GOT3 (cell line): ENCODE results near the gene LANCL1.
"Not testable (repeated sequence)": the region's sequence is repeated elsewhere in the genome, so short reads cannot be mapped to it uniquely, and the experiment has no call there.

Experiments
- DNase-seq: peaks from one replicate; lab custom pipeline; 2025; ENCODE audit warnings: mixed read lengths; lab: John Stamatoyannopoulos, UW

LANCL1 gene

DNA sequence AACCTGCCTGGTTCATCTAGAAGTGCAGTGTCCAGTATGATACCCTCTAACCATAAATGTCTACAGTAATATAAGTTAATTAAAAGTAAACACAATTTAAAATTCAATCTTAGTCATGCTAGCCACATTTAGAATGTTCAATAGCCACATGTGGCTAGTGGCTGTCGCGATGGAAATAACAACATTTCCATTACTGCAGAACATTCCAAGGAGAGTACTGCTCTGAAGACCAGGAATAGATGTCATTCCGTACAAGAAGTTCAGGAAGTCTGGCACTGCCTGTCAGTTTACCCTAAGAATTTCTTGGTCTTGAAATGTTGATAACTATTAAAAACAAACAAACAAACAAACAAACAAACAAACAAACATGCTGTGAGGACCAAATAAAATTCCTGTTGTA is 17.2 kb downstream of the LANCL1 start:
- no peak for DNase-seq

DNA sequence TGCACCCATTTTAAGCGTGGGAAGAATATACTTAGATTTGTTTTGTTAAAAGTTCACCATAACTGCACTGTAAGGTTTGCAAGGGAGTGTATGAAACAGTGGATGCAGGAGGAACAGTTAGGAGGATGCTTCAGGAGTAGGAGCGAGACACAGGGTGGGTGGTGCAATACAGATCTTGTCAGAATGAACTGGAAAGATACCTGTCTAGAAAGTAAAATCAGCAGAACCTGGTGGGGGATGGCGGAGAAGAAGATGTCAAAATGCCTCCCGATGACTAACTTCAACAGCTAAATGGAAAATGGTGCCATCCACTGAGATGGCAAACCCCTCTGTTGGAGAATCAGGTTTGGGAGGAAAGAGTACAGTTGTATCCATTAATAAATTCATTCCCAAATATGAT is 18.2 kb downstream of the LANCL1 start:
- DNase-seq = no peak

GRCh38 chr2:210456571-210456970 is 20.0 kb downstream of the LANCL1 start:
- DNase-seq = no peak

DNA sequence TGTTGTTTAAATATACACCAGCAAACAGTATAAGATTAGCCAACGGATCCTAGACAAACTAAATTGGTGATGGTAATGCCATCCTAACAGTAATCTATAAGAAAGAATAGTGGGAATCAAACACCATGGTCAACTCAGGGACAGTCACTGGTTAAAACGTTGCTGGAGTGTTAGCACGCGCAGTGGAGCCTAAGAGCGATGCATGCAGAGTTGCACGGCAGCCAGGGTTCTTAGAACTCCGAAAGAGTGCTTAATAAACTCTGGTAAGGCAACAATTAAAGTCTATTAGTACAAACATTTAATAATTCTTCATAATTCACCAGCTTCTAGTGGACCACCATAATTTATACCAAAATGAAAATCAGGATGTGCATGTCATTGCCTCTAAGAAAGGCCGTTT is 22.2 kb downstream of the LANCL1 start:
- DNase-seq = no peak

- no peak for DNase-seq
These were observed 24.4 kb downstream of the LANCL1 start for GRCh38 chr2:210452194-210452593.

- DNase-seq = not testable (repeated sequence)
These were observed 25.6 kb downstream of the LANCL1 start for GRCh38 chr2:210450942-210451341.

DNA sequence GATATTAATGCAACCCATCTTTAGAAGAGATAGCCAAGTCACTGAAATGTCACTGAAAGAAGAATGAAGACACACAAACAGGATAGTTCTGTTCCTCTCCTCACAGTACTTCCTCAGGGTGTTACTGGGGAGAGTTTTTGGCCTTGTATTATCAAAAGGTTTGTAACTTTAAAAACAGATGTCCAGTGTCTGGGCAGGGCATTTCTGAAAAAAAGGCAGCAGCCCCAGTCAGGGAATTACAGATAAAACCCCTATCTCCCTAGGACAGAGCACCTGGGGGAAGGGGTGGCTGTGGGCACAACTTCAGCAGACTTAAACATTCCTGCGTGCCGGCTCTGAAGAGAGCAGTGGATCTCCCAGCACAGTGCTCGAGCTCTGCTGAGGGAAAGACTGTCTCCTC is 30.8 kb downstream of the LANCL1 start:
- DNase-seq = no peak

DNA sequence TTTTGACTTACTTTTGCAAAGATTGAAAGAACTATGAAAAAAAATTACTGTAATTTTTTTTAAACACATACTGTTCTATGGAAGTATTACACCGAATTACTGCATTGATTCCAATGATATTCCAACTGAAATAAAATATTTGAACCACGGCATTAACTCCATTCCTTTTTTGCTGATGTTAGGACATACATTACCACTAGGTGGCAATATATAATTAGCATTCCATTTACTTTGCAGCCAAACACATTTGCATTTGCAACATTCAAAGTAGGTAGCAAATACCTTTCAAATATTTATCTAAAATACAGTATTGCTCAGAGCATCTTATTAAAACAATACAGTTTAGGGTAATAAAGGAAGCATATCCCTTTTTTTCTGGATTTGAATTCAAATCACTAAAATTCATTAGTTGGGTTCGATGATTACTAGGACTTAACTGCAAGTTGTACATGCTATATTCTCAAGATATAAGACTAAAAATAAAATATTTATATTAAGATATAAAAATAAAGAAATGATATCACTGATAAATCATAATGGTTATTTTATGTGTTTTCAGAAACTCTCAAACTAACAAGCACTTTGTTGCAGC is 31.3 kb downstream of the LANCL1 start:
- no peak for DNase-seq

- no peak for DNase-seq
These were observed 33.0 kb downstream of the LANCL1 start for GRCh38 chr2:210443527-210443926.

DNA sequence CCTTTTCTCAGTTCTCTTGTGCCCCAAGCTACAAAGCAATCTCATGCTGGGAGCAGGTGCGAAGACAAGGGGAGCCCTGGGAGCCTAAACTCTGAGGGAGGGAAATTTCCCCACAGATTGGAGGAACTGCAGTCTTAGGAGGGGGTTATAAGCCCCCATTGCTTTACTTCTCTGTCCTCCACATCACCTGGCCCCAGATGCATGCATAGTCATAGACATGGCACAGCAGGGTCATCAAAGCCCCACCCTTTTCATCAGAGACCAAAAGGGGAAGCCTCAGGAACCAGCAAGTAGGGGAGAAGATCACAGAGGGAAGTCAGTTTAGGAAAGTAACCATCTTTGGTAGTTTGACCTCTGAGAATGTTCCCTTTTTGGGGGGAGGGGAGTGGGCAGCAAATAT is 33.7 kb downstream of the LANCL1 start:
- DNase-seq = no peak

DNA sequence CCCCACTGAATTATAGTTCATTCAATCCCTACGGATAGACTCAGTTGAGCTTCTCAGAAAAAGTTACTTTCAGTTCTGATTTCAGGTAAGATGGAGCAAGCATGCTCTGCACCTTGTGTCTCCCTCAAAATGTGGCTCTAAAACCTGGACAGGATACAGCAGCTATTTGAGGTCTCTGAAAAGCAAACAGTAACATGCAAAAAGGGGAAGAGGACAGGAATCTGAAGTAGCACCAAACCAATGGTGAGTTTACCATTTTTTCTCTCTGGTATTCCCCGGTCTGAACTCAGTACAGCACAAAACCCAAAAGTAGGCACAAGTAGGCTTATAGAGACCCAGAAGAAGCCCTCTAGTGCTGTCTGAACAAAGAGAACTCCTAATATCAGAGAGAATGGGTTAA is 34.1 kb downstream of the LANCL1 start:
- DNase-seq = no peak

DNA sequence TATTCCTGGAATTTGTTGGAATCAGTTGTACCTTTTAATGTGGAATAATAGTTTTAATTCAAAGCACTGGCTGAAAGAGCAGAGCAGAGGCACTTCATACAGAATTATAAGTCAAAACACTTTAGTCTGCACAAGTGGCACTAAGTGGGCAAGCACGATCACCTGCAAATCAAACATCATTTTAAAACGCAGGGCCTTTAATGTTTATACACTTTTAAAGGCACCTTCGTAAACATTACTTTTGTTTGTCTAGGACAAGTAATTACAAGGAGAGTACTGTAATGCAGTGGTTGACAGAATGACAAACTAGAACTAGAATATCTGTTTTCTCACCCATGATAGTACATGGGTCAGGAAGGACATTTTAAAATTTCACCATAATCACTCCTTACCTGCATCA is 36.4 kb downstream of the LANCL1 start:
- DNase-seq = no peak

DNA sequence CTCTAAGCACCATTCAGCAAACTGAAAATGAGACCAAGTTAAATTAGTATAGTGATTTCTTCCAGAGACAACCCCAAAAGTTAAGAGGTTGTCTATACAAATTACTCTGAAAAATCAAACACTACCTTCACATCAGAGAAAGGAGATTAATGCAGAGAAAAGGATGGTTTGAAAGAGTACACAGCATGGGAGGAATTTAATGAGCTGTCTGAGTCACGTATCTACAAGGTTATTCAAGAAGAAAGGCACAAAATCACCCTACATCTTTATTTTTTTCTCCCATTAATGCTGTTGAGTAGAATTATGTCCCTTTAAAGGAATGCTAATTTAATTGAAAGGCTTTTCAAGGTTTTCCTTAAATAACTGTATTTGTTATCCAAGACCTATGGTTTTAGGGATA is 41.1 kb downstream of the LANCL1 start:
- no peak for DNase-seq

DNA sequence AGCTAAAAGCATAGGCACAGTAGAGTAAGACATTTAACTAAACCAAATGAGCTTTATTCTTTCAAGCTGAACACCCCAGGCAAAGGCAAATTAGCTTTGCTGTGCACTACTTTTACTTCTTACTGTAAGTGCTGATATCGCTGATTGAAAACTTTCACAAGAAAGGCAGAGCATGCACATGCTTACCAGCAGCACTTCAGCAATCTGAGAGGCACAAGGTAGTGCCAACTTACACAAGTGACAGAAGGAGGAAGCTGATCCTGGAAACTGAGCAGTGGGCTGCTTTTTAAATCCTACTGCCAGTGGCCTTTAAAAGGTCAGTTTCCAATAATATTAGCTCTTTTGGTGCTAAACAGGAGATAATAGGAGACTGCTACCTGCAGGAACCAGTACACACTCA is 43.9 kb downstream of the LANCL1 start:
- DNase-seq = no peak

DNA sequence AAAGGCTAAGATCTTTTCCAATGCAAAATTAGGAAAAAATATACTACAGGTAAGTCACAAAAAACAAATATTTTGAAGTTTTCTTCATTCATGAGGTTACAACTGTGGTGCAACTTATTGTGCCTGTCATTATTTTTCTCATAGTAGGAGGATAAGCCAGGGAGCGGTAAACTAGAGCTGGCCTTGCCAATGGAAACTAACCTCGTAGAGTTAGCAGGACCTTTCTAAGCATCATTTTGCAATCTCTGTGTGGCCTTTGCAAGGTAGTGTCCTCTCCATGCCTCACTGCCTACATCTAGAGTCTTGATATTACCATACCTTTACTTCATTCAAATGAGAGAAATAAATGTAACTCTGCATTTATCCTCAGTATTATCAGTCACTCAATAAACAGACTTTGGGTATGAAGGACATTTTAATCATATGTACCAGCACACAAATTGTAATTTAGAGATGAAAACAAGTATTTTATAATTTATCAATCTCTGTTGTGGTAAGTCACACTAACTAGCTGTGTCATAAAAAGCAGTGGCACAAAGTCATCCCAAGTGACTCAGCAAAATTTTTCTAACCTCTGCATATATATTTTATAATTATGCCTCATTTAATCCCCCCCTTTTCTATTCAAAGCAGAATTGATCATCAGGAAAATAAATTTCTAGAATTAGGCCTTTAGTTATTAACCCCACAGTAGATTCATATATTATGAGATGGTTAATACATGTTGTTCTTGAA is 47.0 kb downstream of the LANCL1 start:
- DNase-seq = no peak

DNA sequence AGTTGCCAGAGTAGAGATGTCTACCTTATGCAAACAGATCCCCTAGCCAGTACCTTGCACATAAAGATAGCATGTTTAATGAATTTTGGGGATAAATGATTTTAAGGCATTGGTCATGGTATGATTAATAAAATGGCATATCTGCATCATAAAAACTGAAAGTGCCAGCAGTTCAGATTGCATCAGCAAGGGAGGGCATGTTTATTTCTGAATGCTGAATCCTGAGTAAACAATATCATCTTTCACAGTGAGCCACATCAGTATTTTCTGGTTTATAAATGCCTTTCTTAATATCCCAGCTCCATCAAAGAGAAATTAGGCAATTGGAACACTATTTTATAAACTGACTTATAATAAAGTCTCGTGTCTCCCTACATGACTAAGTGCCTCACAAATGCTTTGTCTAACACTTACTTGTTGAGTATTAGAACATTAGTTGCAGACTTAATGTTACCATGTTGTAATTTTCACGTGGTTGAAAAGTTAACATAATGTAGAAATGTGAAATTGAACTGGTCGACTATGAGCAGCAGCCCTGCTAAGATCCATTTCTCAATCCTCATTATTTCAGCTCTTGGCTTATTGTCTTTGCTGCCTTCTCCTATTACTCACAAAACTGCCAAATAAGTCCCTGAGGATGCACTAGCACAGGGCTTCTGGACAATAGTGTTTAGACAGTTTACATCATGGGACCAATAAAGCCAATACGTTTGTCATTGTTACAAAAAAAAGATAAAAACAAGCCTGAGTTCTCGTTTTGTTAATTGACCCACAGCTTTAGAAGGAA is 48.0 kb downstream of the LANCL1 start:
- DNase-seq = no peak

DNA sequence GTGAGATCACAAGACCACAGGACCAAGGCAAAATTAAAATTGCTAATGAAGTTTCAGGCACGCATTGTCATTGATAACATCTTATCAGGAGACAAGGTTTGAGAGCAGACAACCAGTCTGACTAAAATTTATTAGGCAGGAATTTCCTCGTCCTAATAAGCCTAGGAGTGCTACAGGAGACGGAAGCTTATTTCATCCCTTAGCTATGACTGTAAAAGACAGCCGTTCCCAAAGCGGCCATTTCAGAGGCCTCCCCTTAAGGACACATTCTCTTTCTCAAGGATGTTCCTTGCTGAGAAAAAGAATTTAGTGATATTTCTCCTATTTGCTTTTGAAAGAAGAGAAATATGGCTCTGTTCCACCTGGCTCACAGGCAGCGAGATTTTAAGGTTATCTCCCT is 49.2 kb downstream of the LANCL1 start:
- DNase-seq = not testable (repeated sequence)

DNA sequence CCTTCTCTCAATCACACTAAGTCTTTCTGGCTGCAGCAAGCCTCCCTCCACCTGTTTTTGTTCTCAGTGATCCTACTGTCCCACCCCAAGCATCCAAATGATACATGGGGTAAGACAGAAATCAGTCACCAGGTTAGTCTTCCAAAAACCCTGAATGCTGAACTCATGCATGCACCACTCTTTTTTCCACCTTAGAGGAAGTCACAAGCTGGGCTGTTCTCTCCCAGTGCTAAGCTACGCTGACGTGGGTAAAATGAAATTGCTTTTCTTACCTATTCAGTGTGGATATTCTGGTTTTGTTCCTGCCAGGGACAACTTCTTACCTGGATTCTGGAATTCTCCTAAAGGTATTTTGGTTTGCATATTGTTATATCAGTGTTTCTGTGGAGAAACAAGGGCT is 54.2 kb downstream of the LANCL1 start:
- no peak for DNase-seq

- no peak for DNase-seq
These were observed 54.6 kb downstream of the LANCL1 start for GRCh38 chr2:210421916-210422315.

DNA sequence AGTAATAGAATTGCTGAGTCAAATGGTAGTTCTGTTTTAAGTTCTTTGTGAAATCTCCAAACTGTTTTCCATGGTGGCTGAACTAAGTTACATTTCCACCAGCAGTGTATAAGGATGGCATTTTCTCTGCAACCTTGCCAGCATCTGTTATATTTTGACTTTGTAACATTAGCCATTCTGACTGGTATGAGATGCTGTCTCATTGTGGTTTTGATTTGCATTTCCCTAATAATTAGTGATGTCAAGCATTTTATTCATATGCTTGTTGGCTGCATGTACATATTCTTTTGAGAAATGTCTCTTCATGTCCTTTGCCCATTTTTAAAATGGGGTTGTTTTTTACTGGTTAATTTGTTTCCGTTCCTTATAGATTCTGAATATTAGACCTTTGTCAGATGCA is 63.9 kb downstream of the LANCL1 start:
- DNase-seq = no peak

DNA sequence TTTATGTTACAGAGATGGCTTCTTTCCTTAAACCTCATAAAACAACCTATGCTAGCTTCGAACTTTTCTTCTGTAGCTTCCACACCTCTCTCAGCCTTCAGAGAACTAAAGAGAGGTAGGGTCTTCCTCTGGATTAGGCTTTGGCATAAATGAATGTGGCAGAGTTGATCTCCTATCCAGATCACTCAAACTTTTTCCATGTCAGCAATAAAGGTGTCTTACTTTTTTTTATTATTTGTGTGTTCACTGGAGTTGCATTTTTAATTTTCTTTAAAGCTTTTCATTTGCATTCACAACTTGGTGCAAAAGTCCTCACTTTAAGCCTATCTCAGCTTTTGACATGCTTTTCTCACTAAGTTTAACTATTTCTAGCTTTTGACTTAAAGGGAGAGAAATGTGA is 66.0 kb downstream of the LANCL1 start:
- no peak for DNase-seq

GRCh38 chr2:210399440-210400041 is 77.0 kb downstream of the LANCL1 start:
- DNase-seq = no peak

DNA sequence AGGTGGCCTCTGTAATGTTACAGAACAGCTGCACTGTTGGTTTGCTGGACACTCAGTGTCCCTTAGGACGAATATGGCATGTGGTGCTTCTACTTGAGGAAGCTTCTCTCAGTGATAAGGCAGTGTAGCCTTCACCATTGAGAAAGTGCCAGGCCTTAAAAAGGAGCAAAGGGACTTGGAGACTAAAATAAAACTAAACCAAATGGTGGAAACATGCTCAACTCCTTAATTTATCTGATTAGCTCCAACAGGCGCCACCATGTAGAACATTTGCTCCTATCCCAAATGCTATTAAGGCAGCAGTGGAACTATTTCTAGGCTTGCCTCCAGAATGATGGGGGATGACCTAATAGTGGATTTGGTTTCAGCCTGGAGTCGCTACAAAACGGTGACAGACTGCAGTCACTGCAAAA is 84.1 kb downstream of the LANCL1 start:
- DNase-seq = no peak
